Measurements from ENCODE around the gene SEC24D.

SEC24D gene

GRCh38 chr4:118833192-118833820 lies 2.6 kb downstream of the SEC24D start:
- FAIRE-seq (no peak), DNase-seq (ENCODE audit: insufficient read length, low spot score) (no peak)
- no peak for TF ChIP-seq CTCF (IDR thresholded peaks at IDR 0.05; ENCODE audit: insufficient read depth, missing control alignments)

GRCh38 chr4:118829107-118829506 lies 6.8 kb downstream of the SEC24D start:
- DNase-seq (ENCODE audit: insufficient read length, low spot score), result no peak
- no peak for TF ChIP-seq CTCF (IDR thresholded peaks at IDR 0.05; ENCODE audit: insufficient read depth, missing control alignments)
- FAIRE-seq, result no peak

GRCh38 chr4:118826723-118827444 lies 9.0 kb downstream of the SEC24D start:
- FAIRE-seq (no peak), DNase-seq (ENCODE audit: insufficient read length, low spot score) (no peak)
- TF ChIP-seq CTCF (IDR thresholded peaks at IDR 0.05; ENCODE audit: insufficient read depth, missing control alignments), result no peak

GRCh38 chr4:118825799-118826198 lies 10.1 kb downstream of the SEC24D start:
- TF ChIP-seq CTCF (IDR thresholded peaks at IDR 0.05; ENCODE audit: insufficient read depth, missing control alignments), result no peak
- FAIRE-seq (no peak), DNase-seq (ENCODE audit: insufficient read length, low spot score) (no peak)

GRCh38 chr4:118824141-118824540 lies 11.8 kb downstream of the SEC24D start:
- no peak for TF ChIP-seq CTCF (IDR thresholded peaks at IDR 0.05; ENCODE audit: insufficient read depth, missing control alignments)
- DNase-seq (ENCODE audit: insufficient read length, low spot score), result no peak
- FAIRE-seq, result no peak

- no peak for TF ChIP-seq CTCF (IDR thresholded peaks at IDR 0.05; ENCODE audit: insufficient read depth, missing control alignments)
- FAIRE-seq (no peak), DNase-seq (ENCODE audit: insufficient read length, low spot score) (no peak)
Observed at GRCh38 chr4:118823471-118823870, 12.5 kb downstream of the SEC24D start.

Data from D721Med (cell line).